ENCODE results near the gene SLC27A2.

Gene SLC27A2

GRCh38 chr15:50281427-50281826, 99.4 kb downstream of the SLC27A2 start:
- no peak for DNase-seq

Data from activated effector memory CD4-positive, alpha-beta T cell treated with Interleukin-2 at 50 U/mL for 16 hours (primary cell).